Sigmoid colon (tissue), 7 donors: ENCODE measurements around the gene AP2A2. TPM values are rescaled to one million over a fixed set of nuclear protein-coding genes. Genes with fewer than 3 reads are reported as not detected.

Experiments used
- DNase-seq: peaks from one replicate; pipeline ENCODE4 v3.0.0-alpha.2; 2019
- H3K27ac ChIP-seq, 4 donors: fragments of 200-600 bp; sonication (generic); one replicate each; pipeline ENCODE4 v1.5.1; 2016 to 2019; ENCODE audit warnings: mild to moderate bottlenecking in 1 of 4
- H3K27me3 ChIP-seq, 3 donors: fragments of 200-600 bp; sonication (generic); one replicate each; pipeline ENCODE4 v1.5.1; 2019; ENCODE audit warnings: mild to moderate bottlenecking in 1 of 3
- H3K36me3 ChIP-seq, 4 donors: fragments of 200-600 bp; sonication (generic); one replicate each; pipeline ENCODE4 v1.5.1; 2016 to 2019
- H3K4me1 ChIP-seq, 4 donors: fragments of 200-600 bp; sonication (generic); one replicate each; pipeline ENCODE4 v1.5.1; 2017 to 2019
- H3K4me3 ChIP-seq, 4 donors: fragments of 200-600 bp; sonication (generic); one replicate each; pipeline ENCODE4 v1.5.1; 2017 to 2019; ENCODE audit warnings: mild to moderate bottlenecking in 2 of 4, moderate library complexity in 1 of 4
- H3K9me3 ChIP-seq, 4 donors: fragments of 200-600 bp in 3 of 4; sonication (generic) in 3 of 4; one replicate each; pipeline versions ENCODE4 v1.5.1 to v1.6.1; 2013 to 2019
- CTCF ChIP-seq, 4 experiments: fragments of 450-650 bp in 3 of 4; fragments of 200-600 bp in 1 of 4; IDR thresholded peaks; one replicate each; pipeline ENCODE4 v1.5.1; 2016 to 2019; ENCODE audit warnings: antibody characterized with exemption in 4 of 4, mild to moderate bottlenecking in 3 of 4, moderate library complexity in 2 of 4
- EP300 ChIP-seq, 4 donors: sonication (generic); formaldehyde crosslinking; IDR thresholded peaks; one replicate each; pipeline ENCODE4 v1.6.1; 2017; ENCODE audit warnings: antibody characterized with exemption in 4 of 4
- POLR2A ChIP-seq, 2 donors: fragments of 450-650 bp; IDR thresholded peaks; one replicate each; pipeline ENCODE4 v1.6.1; 2016; ENCODE audit warnings: antibody characterized with exemption in 2 of 2, mild to moderate bottlenecking in 2 of 2, moderate library complexity in 2 of 2
- POLR2AphosphoS5 ChIP-seq, 4 donors: sonication (generic); formaldehyde crosslinking; IDR thresholded peaks; one replicate each; pipeline ENCODE4 v1.6.1; 2017; ENCODE audit warnings: antibody characterized with exemption in 4 of 4
- WGBS, 2 donors: extraction: QIAGEN DNeasy Blood & Tissue Kit; methylation state at CpG; one replicate each; pipeline ENCODE4 v1.1.7; 2013; 5-methylcytosine and 5-hydroxymethylcytosine counted together
- intact Hi-C: fragments of 100-400 bp; cut with DNase I; formaldehyde crosslinking; loops from one replicate; pipeline ENCODE4 v1.15.1; 2023
- polyA plus RNA-seq, 3 donors: library from polyadenylated mRNA; stranded (reverse); fragments of 200-250 nt; gene quantifications; one replicate each; pipeline ENCODE4 v1.2.3, GENCODE V29; 2013
- total RNA-seq, 4 donors: library from RNA; depleted of rRNA; stranded (reverse); fragments of >200 nt; gene quantifications; one replicate each; pipeline ENCODE4 v1.1.0, GENCODE V29; 2016
- donor health status: healthy with polysubstance abuse.
- donor health status: Bipolar disorder and iron deficiency.
- donor health status: healthy.

Gene AP2A2
- total and polyA plus RNA-seq, 7 donors = 21.0 to 78.4 (median 47.0) TPM

- H3K4me3 ChIP-seq = no peak overlapping the region
- H3K9me3 ChIP-seq = no peaks in the 10 kb centered on the region
- intact Hi-C loops = no loop called here
- peak overlapping the region in 3 of 4 donors; percentile 35 to 51 (median 35) for H3K27ac ChIP-seq
- H3K27me3 ChIP-seq = no peaks in the 10 kb centered on the region
- no peak for TF ChIP-seq POLR2AphosphoS5 (IDR thresholded peaks at IDR 0.05)
- no peak for TF ChIP-seq CTCF (IDR thresholded peaks at IDR 0.05)
- TF ChIP-seq POLR2A (IDR thresholded peaks at IDR 0.05) = no peak
- no peak for TF ChIP-seq EP300 (IDR thresholded peaks at IDR 0.05)
- 81 to 85% methylated on average over 10 of the region's 10 CpGs for WGBS, 2 donors
- no peak for DNase-seq
- peaks cover 18 to 53% (median 38%) of the 10 kb centered on the region in 4 donors for H3K36me3 ChIP-seq
- H3K4me1 ChIP-seq = peaks cover 0 to 16% (median 13%) of the 10 kb centered on the region in 4 donors
Observed at GRCh38 chr11:898143-898511, 27.5 kb upstream of the AP2A2 start.

GRCh38 chr11:898540-899190 lies 27.0 kb upstream of the AP2A2 start:
- H3K4me1 ChIP-seq = peaks cover 0 to 16% (median 13%) of the 10 kb centered on the region in 4 donors
- intact Hi-C loops = no loop called here
- no peak overlapping the region for H3K4me3 ChIP-seq
- H3K36me3 ChIP-seq = peaks cover 18 to 59% (median 41%) of the 10 kb centered on the region in 4 donors
- 90 to 92% methylated on average over 22 of the region's 22 CpGs for WGBS, 2 donors
- TF ChIP-seq POLR2A (IDR thresholded peaks at IDR 0.05) = no peak
- TF ChIP-seq CTCF (IDR thresholded peaks at IDR 0.05) = no peak
- TF ChIP-seq EP300 (IDR thresholded peaks at IDR 0.05) = no peak
- no peak for TF ChIP-seq POLR2AphosphoS5 (IDR thresholded peaks at IDR 0.05)
- H3K9me3 ChIP-seq = no peaks in the 10 kb centered on the region
- peak overlapping the region in 1 of 4 donors; percentile 35 for H3K27ac ChIP-seq
- DNase-seq = no peak
- no peaks in the 10 kb centered on the region for H3K27me3 ChIP-seq

- no peak overlapping the region for H3K4me3 ChIP-seq
- WGBS, 2 donors = 95 to 97% methylated on average over 11 of the region's 11 CpGs
- no peak overlapping the region for H3K27ac ChIP-seq
- peaks cover 18 to 67% (median 51%) of the 10 kb centered on the region in 4 donors for H3K36me3 ChIP-seq
- no peak for DNase-seq
- no peaks in the 10 kb centered on the region for H3K27me3 ChIP-seq
- intact Hi-C loops = no loop called here
- TF ChIP-seq POLR2A (IDR thresholded peaks at IDR 0.05) = no peak
- TF ChIP-seq POLR2AphosphoS5 (IDR thresholded peaks at IDR 0.05) = no peak
- no peak for TF ChIP-seq EP300 (IDR thresholded peaks at IDR 0.05)
- TF ChIP-seq CTCF (IDR thresholded peaks at IDR 0.05) = no peak
- H3K4me1 ChIP-seq = peaks cover 0 to 16% (median 13%) of the 10 kb centered on the region in 4 donors
- H3K9me3 ChIP-seq = no peaks in the 10 kb centered on the region
Observed at GRCh38 chr11:899724-900123, 25.9 kb upstream of the AP2A2 start.

DNA sequence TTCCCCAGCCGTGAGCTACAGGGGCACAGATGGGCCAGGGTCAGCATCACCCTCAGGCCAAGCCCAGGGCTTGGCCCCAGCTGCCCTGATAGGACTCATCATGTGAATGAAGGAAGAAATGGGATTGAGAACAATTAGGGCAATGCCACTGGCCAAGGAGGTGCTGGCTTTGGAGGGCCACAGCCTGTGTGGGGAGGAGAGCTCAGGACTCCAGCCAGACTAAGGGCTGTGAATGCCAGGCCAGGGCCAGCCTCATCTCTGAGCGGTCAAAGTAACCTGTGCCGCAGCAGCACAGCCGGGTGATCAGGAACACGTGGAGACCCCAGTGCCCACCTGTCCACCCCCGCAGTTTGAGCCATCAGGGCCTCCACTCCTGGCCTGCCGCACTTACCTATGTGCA lies 25.1 kb upstream of the AP2A2 start:
- 90 to 96% methylated on average over 7 of the region's 7 CpGs for WGBS, 2 donors
- Histone ChIP-seq H3K4me3 (no peak overlapping the region), H3K27ac (no peak overlapping the region), H3K9me3 (no peaks in the 10 kb centered on the region), H3K4me1 (peaks cover 0 to 16% (median 13%) of the 10 kb centered on the region in 4 donors), H3K36me3 (peaks cover 18 to 65% (median 51%) of the 10 kb centered on the region in 4 donors), H3K27me3 (no peaks in the 10 kb centered on the region)
- intact Hi-C loops = no loop called here
- TF ChIP-seq POLR2A (IDR thresholded peaks at IDR 0.05) = no peak
- TF ChIP-seq EP300 (IDR thresholded peaks at IDR 0.05) = no peak
- no peak for TF ChIP-seq CTCF (IDR thresholded peaks at IDR 0.05)
- no peak for TF ChIP-seq POLR2AphosphoS5 (IDR thresholded peaks at IDR 0.05)
- no peak for DNase-seq
